ENCODE data around the gene KRT73. TPM values are rescaled to one million over a fixed set of nuclear protein-coding genes. Genes with fewer than 3 reads are reported as not detected.

KRT73 gene
- total and polyA plus RNA-seq, 2 experiments from 2014 or later = not detected

- TF ChIP-seq ZNF462 (CRISPR knock-in tag; IDR thresholded peaks at IDR 0.05) (no peak), NANOG (IDR thresholded peaks at IDR 0.05; ENCODE audit: borderline replicate concordance) (no peak)
These were observed 2.4 kb downstream of the KRT73 start (continued) for GRCh38 chr12:52615912-52616311.

GRCh38 chr12:52615208-52615868 lies 3.0 kb downstream of the KRT73 start:
- no peaks in the 10 kb centered on the region for H3K27me3 ChIP-seq (ENCODE audit: insufficient read depth)
- DNase-seq (ENCODE audit: low spot score) (no peak), ATAC-seq (no peak)
- no peak overlapping the region for H3K27ac Mint-ChIP-seq
- no peak overlapping the region for H2AFZ ChIP-seq
- no peaks in the 10 kb centered on the region for H3K4me1 Mint-ChIP-seq
- no peaks in the 10 kb centered on the region for H3K4me1 ChIP-seq (ENCODE audit: insufficient read depth)
- no peaks in the 10 kb centered on the region for H3K79me2 ChIP-seq (replicated peaks; ENCODE audit: insufficient read depth)
- no peak overlapping the region for H3K4me3 ChIP-seq
- no peaks in the 10 kb centered on the region for H3F3A ChIP-seq (replicated peaks; ENCODE audit: low read depth)
- H3K9me2 ChIP-seq (ENCODE audit: insufficient read depth) = no peaks in the 10 kb centered on the region
- no peak overlapping the region for H3K4me3 Mint-ChIP-seq
- no peak overlapping the region for H3K27ac ChIP-seq (ENCODE audit: low read depth)
- H3K36me3 ChIP-seq (ENCODE audit: insufficient read depth) = no peaks in the 10 kb centered on the region
- H3K36me3 Mint-ChIP-seq (ENCODE audit: low read depth) = no peaks in the 10 kb centered on the region
- no peak overlapping the region for H3K4me2 ChIP-seq
- peaks cover 5% of the 10 kb centered on the region for H3K27me3 Mint-ChIP-seq (ENCODE audit: insufficient read depth, low read depth, poor library complexity)
- no peaks in the 10 kb centered on the region for H3K9me3 Mint-ChIP-seq
- H4K20me1 ChIP-seq (replicated peaks; ENCODE audit: insufficient read depth) = no peaks in the 10 kb centered on the region
- no peak for TF ChIP-seq ZNF462 (CRISPR knock-in tag; IDR thresholded peaks at IDR 0.05)
- no peak for TF ChIP-seq ETS1 (IDR thresholded peaks at IDR 0.05)
- no peak for TF ChIP-seq NANOG (IDR thresholded peaks at IDR 0.05; ENCODE audit: borderline replicate concordance)
- TF ChIP-seq STAT1 (IDR thresholded peaks at IDR 0.05; ENCODE audit: unreplicated experiment) = no peak
- TF ChIP-seq EZH2phosphoT487 (IDR thresholded peaks at IDR 0.05; ENCODE audit: unreplicated experiment) = no peak

All from GM23338 (cell line).